Left cardiac atrium (tissue), 4 donors: ENCODE results near the gene ATG7. TPM values are rescaled to one million over a fixed set of nuclear protein-coding genes. Genes with fewer than 3 reads are reported as not detected.

Experiments used
- ATAC-seq, 2 donors: fragments of 200-7000 bp; cut with Tn5 transposase; one replicate each; pipeline ENCODE4 v1.9.1; 2020; ENCODE audit warnings: mild to moderate bottlenecking in 2 of 2, moderate library complexity in 2 of 2
- DNase-seq: peaks from one replicate; pipeline ENCODE4 v3.0.0-alpha.2; 2020
- intact Hi-C, 2 donors: fragments of 100-400 bp; cut with DNase I; formaldehyde crosslinking; loops; one replicate each; pipeline versions ENCODE4 v1.14.1 to v1.15.1; 2022 to 2023
- total RNA-seq, 2 donors: library from RNA; stranded (reverse); fragmentation: NEBNext Ultra II Directional; extraction: Animal tissue kit (Norgen Biotek cat#: 25700); gene quantifications; one replicate each; pipeline ENCODE4 v1.2.1, GENCODE V29; 2021
- donor health status: DM: no; HTN: yes; CAD: no.
- donor health status: DM: no; HTN: yes; CAD: no; lungs with severe emphysema.
- donor health status: DM: yes; HTN: yes; CAD: no.
- donor health status: Dilated cardiomyopathy.

ATG7 gene
- total RNA-seq, 2 donors from 2014 or later: 21.7 to 22.8 TPM

GRCh38 chr3:11532931-11533391, 260.8 kb downstream of the ATG7 start:
- ATAC-seq: no peak
- DNase-seq: peak; percentile 8
- intact Hi-C loops: no loop called here

DNA sequence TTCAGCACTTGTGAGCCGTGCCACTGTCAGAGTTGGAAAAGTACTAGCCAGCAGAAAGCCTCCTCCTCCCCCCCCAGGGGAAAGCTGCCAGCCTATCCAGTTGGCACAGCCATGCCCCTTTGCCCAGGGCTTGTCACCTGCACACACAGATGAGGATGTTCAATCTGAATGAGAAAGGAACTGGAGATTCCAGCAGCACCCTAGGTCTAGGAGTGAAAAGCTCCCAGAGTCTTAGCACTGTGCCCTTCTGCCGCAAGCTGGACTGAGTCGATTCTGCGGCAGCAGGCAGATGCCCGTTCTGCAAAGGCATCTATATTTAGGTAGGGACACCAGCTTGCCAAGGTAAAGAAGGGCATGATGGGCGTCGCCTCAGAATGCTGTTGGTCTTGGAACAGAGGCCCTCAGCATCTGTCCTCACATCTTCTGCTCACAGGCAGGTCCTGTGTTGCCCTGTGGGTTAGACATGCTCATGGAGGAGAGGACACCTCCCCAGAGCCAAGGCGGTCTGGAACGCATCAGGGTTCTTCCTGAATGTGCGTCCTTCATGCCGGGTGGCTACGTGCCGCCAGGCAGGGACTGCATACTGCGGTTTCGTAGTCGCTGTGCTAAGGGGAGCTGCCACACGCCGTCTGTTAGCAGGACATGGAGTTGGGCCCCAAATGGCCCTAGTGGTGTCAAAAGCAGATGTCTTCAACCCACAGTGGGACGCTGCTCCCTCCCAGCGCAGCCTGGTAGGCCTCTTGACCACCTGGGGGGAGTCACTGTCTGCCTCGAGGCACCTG, 262.0 kb downstream of the ATG7 start:
- intact Hi-C loops: no loop called here
- peak; percentile 23 for DNase-seq
- peak; percentile 19 to 56 for ATAC-seq

DNA sequence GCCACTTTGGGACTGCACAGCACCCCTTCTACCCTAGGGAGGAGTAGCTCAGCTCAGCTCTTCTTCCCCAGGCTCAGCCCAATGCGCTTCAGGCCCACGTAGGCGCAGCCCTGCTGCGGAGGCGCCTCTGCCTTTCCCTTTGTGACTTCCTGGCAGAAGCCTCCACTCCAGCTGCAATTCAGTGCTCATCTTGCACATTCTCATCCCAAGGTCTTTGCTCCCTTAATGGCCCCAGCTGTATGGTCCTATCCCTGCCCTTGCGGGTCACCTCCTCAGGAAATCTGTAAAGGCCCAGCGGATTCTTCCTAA, 262.6 kb downstream of the ATG7 start:
- DNase-seq (no peak), ATAC-seq (no peak)
- intact Hi-C loops: no loop called here

- DNase-seq (peak; percentile 4), ATAC-seq (no peak)
- intact Hi-C loops: no loop called here
Observed at GRCh38 chr3:11535243-11535960, 263.2 kb downstream of the ATG7 start.

- ATAC-seq: no peak
- intact Hi-C loops: no loop called here
- peak; percentile 39 for DNase-seq
Observed at GRCh38 chr3:11536132-11536935, 264.1 kb downstream of the ATG7 start.

DNA sequence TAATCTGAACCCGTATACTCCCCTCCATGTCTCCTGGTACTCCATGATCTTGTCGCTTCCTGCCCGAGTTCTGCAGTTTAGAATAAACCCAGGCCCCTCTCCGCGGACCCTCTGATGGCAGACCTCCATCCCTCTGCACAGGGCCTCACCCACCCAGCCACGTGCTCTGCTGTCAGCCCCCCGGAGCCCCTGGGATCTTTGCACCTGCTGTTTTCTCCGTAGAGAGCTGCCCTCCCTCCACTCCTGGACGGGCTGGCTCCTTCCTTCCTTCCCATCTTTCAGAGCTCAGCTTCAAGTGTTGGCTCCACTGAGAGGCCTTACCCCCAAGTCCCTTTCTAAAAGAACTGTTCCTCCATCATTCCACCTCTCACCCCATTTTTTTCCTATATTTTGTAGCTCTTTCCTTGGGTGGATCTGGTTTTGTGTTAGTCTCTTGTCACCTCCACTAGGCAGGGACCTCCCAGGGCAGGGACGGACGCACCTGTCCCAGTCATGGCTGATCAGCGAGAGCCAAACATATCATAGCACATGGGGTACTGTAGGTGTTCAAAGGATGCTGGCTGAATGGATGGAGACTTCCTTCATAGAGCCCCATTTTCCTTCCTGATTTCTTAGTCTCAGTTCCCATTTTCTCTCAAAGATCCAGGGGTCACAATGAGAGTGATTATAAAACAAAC, 264.9 kb downstream of the ATG7 start:
- ATAC-seq: no peak
- intact Hi-C loops: no loop called here

GRCh38 chr3:11538581-11538980, 266.4 kb downstream of the ATG7 start:
- intact Hi-C loops: no loop called here

More for the DNA sequence above, 264.9 kb downstream of the ATG7 start:
- DNase-seq: peak; percentile 2

GRCh38 chr3:11539218-11539617, 267.0 kb downstream of the ATG7 start:
- no peak for DNase-seq
- ATAC-seq: no peak
- intact Hi-C loops: no loop called here

More at GRCh38 chr3:11538581-11538980, 266.4 kb downstream of the ATG7 start:
- DNase-seq (no peak), ATAC-seq (no peak)

- intact Hi-C loops: no loop called here
- DNase-seq: no peak
- no peak for ATAC-seq
Observed at GRCh38 chr3:11539677-11540076, 267.5 kb downstream of the ATG7 start.

GRCh38 chr3:11541321-11542303, 269.4 kb downstream of the ATG7 start:
- intact Hi-C loops: no loop called here
- no peak for DNase-seq

DNA sequence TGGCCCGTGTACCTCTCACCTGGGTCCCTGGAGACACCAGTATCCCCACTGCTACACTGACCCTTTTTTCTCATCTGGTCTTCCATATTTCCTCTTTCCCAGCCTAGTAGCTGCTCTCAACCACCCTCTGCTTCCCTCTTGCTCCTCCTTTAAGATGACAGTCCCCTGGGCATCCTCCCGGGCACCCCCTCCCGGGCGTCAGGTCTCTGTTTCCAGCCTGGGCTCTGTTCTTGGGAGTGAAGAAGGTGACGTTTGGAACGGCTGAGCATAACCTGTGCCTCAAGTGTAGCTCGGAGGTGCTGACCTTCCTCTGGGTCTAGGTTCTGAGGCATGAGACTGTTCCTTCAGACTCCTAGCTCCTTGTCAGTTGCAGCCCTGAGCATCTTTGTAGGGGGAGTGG, 270.4 kb downstream of the ATG7 start:
- intact Hi-C loops: no loop called here
- ATAC-seq (no peak), DNase-seq (no peak)

More at GRCh38 chr3:11541321-11542303, 269.4 kb downstream of the ATG7 start:
- ATAC-seq: no peak

GRCh38 chr3:11543141-11543947, 271.1 kb downstream of the ATG7 start:
- intact Hi-C loops: no loop called here
- ATAC-seq (no peak), DNase-seq (no peak)

GRCh38 chr3:11543948-11544387, 271.8 kb downstream of the ATG7 start:
- no peak for ATAC-seq
- intact Hi-C loops: no loop called here
- DNase-seq: no peak

- DNase-seq (no peak), ATAC-seq (peak; percentile 53 to 60)
- intact Hi-C loops: no loop called here
Observed at GRCh38 chr3:11544412-11545181, 272.4 kb downstream of the ATG7 start.

GRCh38 chr3:11545186-11545851, 273.1 kb downstream of the ATG7 start:
- no peak for DNase-seq
- intact Hi-C loops: no loop called here
- ATAC-seq: peak; percentile 25 to 27
